Lower leg skin (tissue), 3 donors: ENCODE results near the gene TMTC2.

Experiments
- CTCF ChIP-seq, 3 donors: fragments of 450-650 bp; IDR thresholded peaks; one replicate each; pipeline ENCODE4 v1.5.1; 2016; ENCODE audit warnings: antibody characterized with exemption in 3 of 3, mild to moderate bottlenecking in 3 of 3, moderate library complexity in 2 of 3
- POLR2A ChIP-seq, 2 donors: fragments of 450-650 bp; IDR thresholded peaks; one replicate each; pipeline ENCODE4 v1.6.1; 2016 to 2017; ENCODE audit warnings: antibody characterized with exemption in 2 of 2, mild to moderate bottlenecking in 1 of 2, moderate library complexity in 1 of 2

GRCh38 chr12:83122623-83122934, 435.9 kb downstream of the TMTC2 start:
- TF ChIP-seq CTCF (IDR thresholded peaks at IDR 0.05) (no peak), POLR2A (IDR thresholded peaks at IDR 0.05) (no peak)
